HG03342 (cell line): ENCODE data around the gene PRR36.

Experiments used
- ATAC-seq: cut with Tn5 transposase; IDR thresholded peaks from one replicate; pipeline ENCODE4 v1.9.1; 2021; ENCODE audit warnings: mild to moderate bottlenecking, moderate library complexity; ENCODE audit not compliant: unreplicated experiment

The PRR36 gene

DNA sequence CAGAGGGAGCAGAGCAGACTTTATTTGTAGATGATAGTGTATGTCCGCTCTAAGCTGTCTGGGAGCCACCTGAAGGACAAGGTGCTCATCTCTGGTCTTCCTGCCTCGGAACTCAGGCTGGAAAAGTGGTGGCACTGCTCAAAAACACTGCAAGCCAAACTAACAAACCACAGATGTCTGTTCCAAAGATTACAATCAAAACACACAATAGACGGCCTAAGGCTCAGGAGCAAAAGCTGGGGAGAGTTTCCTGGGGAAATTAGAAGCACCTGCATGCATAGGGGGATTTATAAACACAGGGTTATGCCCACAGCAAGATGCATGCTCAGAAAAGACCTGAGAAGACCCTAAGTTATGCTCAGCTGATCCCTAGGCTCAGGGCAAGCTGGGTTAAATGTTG lies 53.6 kb downstream of the PRR36 start:
- no peak for ATAC-seq

DNA sequence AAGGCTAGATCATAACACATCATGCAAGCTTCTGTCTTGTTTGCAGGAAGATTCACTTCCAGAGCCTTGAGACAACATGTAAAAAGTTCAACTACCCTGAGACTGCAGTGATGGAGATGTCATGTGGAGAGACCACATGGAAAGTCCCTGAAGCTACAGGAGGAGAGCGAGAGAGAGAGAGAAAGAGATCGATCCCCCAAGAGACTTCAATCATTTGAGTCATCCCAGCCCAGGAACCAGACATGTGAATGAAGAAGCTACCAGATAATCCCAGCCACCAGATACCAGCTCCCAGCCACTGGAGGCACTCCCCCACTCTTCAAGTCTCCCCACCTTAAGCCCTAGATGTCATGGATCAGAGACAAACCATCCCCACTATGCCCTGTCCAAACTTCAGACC lies 54.9 kb downstream of the PRR36 start:
- no peak for ATAC-seq

DNA sequence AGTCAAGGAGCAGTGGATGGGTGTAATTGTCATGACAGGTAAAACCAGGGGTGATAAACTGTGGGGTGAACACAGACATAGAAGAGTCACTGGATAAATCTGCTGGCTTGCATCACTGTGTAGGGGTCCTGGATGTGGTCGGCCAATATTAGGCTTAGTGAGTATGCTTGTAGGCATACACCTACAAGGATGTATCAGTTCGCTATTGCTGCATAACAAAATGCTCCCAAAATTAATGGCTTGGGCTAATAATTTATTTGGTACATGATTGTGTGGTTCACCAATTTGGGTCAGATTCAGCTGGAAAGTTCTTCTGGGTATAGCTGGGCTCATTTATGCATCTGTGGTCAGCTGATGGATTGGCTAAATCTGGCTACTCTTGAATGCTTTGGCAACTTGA lies 55.4 kb downstream of the PRR36 start:
- ATAC-seq, result no peak
